HG02610 (cell line): ENCODE data around the gene ZG16.
"Not testable (repeated sequence)": the region's sequence is repeated elsewhere in the genome, so short reads cannot be mapped to it uniquely, and the experiment has no call there.

Experiments
- ATAC-seq: cut with Tn5 transposase; IDR thresholded peaks from one replicate; pipeline ENCODE4 v1.9.1; 2021; ENCODE audit warnings: mild to moderate bottlenecking, moderate library complexity; ENCODE audit not compliant: unreplicated experiment

Gene ZG16

GRCh38 chr16:29747947-29748759 lies 29.9 kb upstream of the ZG16 start:
- no peak for ATAC-seq

- not testable (repeated sequence) for ATAC-seq
Observed at GRCh38 chr16:29748760-29749149, 29.3 kb upstream of the ZG16 start.

- ATAC-seq = no peak
Observed at GRCh38 chr16:29753516-29753915, 24.5 kb upstream of the ZG16 start.

GRCh38 chr16:29756654-29757053 lies 21.4 kb upstream of the ZG16 start:
- no peak for ATAC-seq

GRCh38 chr16:29757086-29757485 lies 21.0 kb upstream of the ZG16 start:
- not testable (repeated sequence) for ATAC-seq

GRCh38 chr16:29757950-29758466 lies 20.0 kb upstream of the ZG16 start:
- ATAC-seq = no peak

GRCh38 chr16:29760567-29761279 lies 17.3 kb upstream of the ZG16 start:
- ATAC-seq = no peak

- not testable (repeated sequence) for ATAC-seq
Observed at GRCh38 chr16:29761280-29761651, 16.8 kb upstream of the ZG16 start.

GRCh38 chr16:29761882-29762281 lies 16.2 kb upstream of the ZG16 start:
- no peak for ATAC-seq

GRCh38 chr16:29763326-29763725 lies 14.7 kb upstream of the ZG16 start:
- no peak for ATAC-seq

- no peak for ATAC-seq
Observed at GRCh38 chr16:29765167-29766032, 12.7 kb upstream of the ZG16 start.

GRCh38 chr16:29766571-29766970 lies 11.5 kb upstream of the ZG16 start:
- ATAC-seq = no peak

GRCh38 chr16:29767062-29767461 lies 11.0 kb upstream of the ZG16 start:
- ATAC-seq = no peak

- ATAC-seq = no peak
Observed at GRCh38 chr16:29769507-29769906, 8.5 kb upstream of the ZG16 start.

GRCh38 chr16:29770250-29770929 lies 7.7 kb upstream of the ZG16 start:
- ATAC-seq = no peak

GRCh38 chr16:29772330-29772729 lies 5.7 kb upstream of the ZG16 start:
- not testable (repeated sequence) for ATAC-seq

GRCh38 chr16:29774730-29775129 lies 3.3 kb upstream of the ZG16 start:
- no peak for ATAC-seq

GRCh38 chr16:29775742-29776408 lies 2.2 kb upstream of the ZG16 start:
- ATAC-seq = no peak

GRCh38 chr16:29779474-29779873 lies 1.4 kb downstream of the ZG16 start:
- no peak for ATAC-seq
